NCI-H1694 treated with DMSO at 0.1 percent for 48 hours (cell line): ENCODE measurements around the gene LMF1.

Source experiments
- DNase-seq: peaks from one replicate; lab custom pipeline; 2025; lab: John Stamatoyannopoulos, UW

The LMF1 gene

GRCh38 chr16:1002399-1003166 is 31.8 kb upstream of the LMF1 start:
- no peak for DNase-seq

DNA sequence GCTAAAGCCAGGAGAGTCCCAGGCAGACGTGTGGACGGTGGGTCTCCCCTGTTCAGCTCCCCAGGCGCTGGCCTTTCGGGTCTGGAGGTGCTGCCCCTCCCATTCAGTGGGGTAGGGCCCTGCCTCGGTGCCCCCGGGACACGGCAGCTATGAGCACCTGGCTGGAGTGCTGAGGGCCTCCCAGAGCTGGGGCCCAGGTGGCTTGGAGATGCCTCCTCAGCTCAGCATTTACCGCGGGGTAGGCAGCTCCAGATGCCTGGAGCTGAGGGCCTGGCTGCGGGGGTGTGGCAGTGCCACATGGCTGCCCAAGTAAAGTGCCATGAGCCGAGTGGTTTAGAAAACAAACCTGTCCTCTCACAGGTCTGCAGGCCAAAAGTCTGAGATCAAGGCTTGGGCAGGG is 30.3 kb upstream of the LMF1 start:
- DNase-seq, result no peak

DNA sequence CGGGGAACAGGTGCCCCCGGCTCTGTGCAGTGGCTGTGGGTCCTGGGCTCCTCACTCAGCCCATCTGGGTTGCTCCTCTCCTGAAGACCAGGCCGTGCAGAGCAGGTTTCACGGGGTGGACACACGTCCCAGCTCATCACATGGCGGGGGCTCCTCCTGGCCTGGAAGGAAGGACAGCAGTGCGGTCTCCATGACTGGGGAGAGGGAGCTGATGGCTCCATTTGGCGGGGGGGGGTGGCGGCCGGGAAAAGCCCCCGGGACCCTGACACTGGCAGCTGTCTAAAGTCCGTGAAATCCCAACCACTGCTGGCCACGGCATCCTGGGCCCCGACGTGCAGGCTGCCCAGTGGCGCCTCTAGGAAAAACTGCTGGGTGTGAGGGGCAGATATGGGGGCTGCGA is 29.8 kb upstream of the LMF1 start:
- no peak for DNase-seq

DNA sequence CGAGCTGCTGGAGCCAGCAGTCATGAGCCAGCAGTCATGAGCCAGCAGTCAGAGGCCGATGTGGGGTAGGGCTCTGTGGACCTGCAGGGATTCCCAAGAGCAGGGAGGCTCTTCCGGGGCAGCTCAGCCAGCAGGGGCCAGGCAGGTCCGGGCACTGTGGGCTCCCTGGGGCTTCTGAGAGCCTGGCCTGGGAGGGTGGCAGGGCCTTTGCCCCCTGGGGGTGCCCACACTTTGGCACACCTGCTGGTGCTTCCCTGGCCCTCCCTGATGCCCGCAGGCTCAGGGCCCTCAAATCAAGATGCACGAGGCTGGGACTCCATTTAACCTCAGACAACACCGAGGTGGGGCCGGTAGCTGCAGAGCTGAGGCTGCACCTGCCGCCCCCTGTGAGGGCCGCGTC is 28.9 kb upstream of the LMF1 start:
- no peak for DNase-seq

DNA sequence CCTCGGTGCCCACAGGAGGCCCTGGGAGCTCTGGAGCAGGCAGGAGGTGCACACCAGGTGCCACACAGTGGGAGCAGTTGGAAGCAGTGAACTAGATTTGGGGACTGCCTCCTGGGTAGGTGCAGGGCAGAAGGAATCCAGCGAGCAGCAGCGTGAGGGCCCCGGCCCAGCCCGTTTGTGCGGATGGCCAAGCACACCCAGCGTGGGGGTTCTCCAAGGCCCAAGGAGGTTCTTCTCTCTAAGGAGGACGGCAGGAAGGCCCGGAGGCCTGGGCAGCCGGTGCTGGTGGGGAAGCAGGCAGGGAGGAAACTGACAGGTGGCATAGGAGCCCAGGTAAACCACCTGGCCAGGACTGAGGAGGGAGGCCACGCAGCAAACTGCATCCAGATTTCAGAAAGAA is 27.8 kb upstream of the LMF1 start:
- DNase-seq, result no peak

DNA sequence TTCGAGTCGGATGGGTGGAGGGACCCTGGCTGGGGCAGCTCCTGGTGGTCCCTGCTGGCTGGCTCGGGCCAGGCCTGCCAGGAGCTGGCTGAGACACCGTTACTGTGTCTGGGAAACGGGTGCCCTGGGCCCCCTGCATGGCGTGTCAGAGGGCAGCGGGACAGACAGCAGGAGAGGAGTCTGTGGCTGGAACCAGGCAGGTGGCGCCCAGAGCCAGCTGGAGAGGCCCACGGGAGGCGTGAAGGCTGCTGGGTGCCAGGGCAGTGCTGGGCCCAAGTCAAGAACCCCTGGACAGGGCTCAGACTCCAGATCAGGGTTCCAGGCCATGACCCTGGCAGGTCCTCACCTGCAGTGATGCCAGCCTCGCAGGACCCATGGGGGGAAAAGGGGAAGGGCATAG is 27.4 kb upstream of the LMF1 start:
- DNase-seq, result no peak

DNA sequence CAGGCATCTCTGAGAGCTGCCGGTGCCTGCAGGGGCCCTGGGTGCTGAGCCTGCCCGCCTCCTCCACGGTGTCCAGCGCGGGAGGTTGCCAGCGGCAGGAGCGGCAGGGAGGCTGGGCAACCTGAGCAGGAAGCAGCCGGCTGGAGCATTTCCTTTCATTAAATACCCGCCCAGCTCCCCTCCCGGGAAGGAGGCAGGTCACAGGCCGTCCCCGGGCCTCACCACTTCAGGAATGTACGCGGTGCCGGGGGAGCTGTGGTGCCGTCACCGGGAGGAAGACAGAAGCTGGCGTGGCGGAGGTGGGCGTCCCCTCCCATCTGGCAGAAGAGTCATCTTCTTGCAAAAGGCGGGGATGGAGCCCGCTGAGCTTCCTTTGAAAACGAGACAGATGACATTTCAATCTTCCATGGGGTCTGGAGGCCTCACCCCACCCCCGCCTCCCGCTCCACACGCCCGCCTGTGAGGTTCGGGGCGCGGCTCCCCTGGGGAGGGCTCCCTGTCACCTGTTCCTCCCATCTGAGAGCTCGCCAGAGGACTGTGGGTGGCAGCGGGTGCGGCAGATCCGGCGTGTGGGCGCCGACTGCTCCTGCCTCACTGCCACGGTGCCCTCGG is 26.8 kb upstream of the LMF1 start:
- no peak for DNase-seq

GRCh38 chr16:996681-997080 is 25.9 kb upstream of the LMF1 start:
- DNase-seq, result no peak

GRCh38 chr16:995783-996182 is 25.0 kb upstream of the LMF1 start:
- no peak for DNase-seq

DNA sequence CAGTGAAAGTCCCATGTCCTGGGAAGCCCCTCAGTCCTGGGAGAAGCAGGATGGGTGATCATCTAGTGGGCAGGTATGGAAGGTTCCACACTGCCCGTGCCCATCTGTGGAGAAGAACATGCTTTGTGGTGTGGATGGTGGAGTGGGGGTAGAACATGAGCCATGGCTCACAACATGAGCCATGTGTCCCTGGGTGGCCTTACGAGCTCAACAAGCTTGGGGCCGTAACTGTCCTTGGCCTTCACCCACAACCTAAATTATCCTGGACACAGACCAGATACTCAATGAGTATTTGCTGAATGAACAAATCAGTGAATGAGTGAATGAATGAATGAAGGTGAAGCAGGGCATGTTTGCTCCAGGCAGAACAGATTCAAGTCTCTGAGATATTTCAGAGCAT is 24.3 kb upstream of the LMF1 start:
- DNase-seq, result no peak

DNA sequence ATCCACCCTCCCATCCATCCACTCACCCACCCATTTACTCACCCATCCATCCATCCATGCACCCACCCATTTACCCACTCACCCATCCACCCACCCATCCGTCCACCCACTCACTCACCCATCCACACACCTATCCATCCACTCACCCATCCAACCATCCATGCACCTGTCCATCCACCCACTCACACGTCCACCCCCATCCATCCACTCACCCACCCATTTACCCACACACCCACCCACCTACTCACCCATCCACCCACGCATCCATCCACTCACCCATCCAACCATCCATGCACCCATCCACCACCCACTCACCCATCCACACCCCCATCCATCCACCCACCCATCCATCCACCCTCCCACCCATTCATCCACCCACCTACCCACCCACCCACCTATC is 22.9 kb upstream of the LMF1 start:
- no peak for DNase-seq

- no peak for DNase-seq
These were observed 21.0 kb upstream of the LMF1 start for GRCh38 chr16:991773-992172.

DNA sequence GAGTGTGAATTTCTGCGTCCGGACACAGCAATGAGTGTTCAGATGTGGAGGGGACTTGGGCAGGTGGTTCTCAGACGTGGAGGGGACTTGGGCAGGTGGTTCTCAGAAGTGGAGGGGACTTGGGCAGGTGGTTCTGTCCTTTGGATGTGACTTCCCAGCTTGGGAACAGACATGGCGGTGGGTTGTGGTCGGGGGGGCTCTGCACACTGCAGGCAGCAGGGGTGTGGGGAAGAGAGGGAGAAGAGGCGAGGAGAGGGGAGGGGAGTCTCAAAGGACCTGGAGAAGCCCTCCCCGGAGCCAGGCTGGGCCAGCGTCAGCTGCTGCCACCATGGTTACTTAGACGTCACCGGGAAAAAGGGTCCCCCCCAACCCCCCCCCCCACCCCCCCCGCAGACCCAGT is 20.6 kb upstream of the LMF1 start:
- no peak for DNase-seq

DNA sequence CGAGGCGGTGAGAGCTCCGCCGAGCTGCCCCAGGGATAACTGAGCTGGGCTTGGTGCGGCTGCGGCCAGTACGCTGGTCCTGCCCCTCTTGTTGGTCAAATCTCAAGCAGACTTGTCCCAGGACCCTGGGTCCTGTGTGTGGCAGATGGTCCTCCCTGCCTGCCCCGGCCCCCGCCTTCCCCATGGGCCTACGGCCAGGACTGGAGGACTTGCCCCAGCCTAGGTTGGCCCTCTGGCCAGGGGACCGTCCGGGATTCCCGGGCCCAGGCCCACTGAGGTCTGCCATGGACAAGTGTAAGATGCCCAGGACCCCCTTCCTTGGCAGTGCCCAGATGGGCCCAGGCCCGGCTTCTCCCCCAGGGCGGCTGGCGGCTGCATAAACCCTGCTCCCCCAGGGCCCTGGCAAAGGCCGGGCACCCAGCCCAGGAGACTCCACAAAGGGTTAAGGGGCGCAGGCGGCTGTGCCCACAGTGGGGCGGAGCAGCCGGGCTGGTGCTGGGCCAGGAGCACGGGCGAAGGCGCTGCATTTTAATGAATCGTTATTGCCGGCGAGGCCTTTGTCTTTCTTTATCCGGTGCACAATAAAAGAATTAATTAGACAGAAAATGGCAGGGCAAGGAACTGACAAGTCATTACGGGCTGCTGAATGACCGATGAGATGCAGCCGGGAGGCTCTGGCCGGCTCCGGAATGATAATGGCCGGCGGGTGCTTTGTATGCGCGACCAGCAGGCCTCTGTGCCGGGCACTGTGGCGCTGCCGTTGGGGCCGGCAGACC is 19.9 kb upstream of the LMF1 start:
- no peak for DNase-seq

DNA sequence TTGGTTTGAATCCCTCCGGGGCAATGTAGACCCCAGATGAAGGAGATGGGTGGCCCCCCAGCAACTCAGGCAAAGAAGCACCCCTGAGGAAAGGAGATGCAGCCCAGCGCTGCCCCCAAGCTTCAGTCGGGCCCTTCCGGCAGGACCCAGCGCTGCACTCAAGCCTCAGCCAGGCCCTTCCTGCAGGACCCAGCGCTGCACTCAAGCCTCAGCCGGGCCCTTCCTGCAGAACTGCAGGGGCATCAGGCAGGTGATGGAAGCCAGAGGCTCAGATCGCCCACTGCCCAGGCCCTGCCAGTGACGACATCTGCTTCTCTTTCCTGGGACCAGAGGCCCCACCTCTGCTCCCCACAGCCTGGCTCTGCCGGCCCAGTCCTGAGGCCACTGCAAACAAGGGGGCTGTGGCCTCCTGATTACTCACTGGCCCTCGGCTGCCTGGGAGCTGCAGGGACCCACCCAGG is 18.6 kb upstream of the LMF1 start:
- DNase-seq, result no peak

DNA sequence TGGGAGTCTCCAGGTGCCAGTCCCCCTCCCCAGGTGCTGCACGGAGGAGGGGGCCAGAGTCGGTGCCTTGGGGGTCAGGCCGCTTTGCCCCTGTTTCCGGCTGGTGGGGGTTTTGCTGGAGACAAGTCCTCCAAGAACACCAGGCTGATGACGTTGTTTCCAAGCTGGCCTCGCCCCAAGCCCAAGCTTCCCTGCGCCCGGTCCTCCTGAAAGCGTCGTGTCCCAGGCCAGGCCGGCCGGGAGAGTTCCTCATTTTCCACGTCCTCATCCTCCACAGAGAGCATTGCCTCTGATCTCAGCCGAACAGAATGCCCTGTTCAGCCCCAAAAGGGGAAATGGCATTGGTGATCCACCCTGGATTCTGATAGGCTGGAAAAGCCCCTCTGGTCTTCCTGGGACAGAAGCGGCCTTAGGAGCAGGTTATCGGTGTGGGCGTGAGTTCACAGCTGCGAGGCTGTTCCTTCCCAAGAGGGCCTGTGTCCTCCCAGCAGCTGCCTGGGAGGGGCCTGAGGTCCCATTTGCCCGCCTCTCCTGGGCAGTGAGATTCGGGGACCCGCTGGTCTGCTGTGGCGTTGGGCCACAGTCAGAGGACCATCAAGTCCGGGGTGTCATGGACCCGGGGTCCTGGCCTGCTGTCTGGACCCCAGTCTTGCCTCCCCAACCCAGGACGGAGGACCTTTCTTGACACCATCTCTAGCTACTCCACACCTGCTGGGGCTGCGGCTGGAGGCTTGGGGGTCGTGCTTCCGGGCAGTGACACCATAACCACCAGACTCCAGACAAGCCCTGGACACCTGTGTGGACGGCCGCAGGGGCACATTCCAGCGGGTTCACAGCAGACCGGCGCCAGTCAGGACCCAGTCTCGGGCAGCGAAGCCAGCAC is 17.9 kb upstream of the LMF1 start:
- no peak for DNase-seq

DNA sequence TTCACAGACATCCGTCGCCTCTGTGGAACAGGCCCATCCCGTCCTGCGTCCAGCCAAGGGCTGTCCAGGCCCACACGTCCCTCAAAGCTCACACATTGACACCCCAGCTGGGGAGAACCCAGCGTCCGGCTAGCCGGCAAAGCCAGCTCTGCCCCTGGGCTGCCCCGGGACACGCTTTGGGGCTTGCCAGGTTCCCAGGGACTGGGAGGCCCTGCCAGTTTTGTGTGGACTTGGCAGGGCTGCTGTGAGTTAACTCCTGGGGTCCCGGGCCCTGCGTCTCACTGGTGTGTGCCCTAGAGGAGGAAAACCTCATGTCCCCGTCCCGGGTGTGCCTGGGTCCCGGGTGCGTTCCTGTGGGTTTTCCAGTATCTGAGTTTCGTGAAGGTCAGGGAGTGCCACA is 17.1 kb upstream of the LMF1 start:
- no peak for DNase-seq

GRCh38 chr16:986925-987582 is 16.3 kb upstream of the LMF1 start:
- DNase-seq, result no peak

- DNase-seq, result no peak
These were observed 15.6 kb upstream of the LMF1 start for GRCh38 chr16:986411-986810.

- DNase-seq, result no peak
These were observed 15.0 kb upstream of the LMF1 start for GRCh38 chr16:985646-986400.
